OCI-LY3 (cell line): ENCODE measurements around the gene TMEM135.

Experiments
- EZH2phosphoT487 ChIP-seq: fragments of 200-600 bp; shearing (Covaris generic); IDR thresholded peaks from 2 replicates; pipeline ENCODE4 v1.6.1; 2018; ENCODE audit warnings: antibody characterized with exemption, mixed run types, low read depth
- TF ChIP-seq, protein P1 (sequence below): fragments of 200-600, 300-600 bp; sonication (generic); IDR thresholded peaks from 2 replicates; pipeline ENCODE4 v1.5.1; 2014; ENCODE audit warnings: antibody characterized with exemption, low read length, low read depth

DNA sequence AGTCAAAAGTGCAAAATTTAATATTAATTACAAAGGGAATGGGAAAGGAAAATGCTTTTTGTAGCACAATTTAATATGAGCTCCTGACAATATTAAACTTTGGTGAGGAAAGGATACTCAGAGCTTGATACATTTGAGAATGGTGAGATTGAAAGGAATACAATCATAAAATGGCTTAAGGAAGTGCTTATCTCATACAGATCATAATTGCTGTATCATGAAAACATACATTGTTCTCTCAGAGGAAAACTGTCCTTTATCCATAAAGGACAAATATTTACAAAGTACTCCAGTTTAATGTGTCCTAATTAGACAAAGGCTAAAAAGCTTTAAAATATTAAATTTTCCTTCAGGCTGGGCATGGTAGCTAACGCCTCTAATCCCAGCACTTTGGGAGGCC is 260.4 kb downstream of the TMEM135 start:
- TF ChIP-seq, protein P1, sequence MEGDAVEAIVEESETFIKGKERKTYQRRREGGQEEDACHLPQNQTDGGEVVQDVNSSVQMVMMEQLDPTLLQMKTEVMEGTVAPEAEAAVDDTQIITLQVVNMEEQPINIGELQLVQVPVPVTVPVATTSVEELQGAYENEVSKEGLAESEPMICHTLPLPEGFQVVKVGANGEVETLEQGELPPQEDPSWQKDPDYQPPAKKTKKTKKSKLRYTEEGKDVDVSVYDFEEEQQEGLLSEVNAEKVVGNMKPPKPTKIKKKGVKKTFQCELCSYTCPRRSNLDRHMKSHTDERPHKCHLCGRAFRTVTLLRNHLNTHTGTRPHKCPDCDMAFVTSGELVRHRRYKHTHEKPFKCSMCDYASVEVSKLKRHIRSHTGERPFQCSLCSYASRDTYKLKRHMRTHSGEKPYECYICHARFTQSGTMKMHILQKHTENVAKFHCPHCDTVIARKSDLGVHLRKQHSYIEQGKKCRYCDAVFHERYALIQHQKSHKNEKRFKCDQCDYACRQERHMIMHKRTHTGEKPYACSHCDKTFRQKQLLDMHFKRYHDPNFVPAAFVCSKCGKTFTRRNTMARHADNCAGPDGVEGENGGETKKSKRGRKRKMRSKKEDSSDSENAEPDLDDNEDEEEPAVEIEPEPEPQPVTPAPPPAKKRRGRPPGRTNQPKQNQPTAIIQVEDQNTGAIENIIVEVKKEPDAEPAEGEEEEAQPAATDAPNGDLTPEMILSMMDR, result no peak
- TF ChIP-seq EZH2phosphoT487, result no peak
